Activated CD4-positive, alpha-beta T cell treated with anti-CD3 and anti-CD28 coated beads for 48 hours (primary cell): ENCODE results near the gene TBC1D14.
A peak's percentile ranks its signal among the peaks of the same experiment; 100 is the strongest.

Experiments
- DNase-seq: peaks from one replicate; pipeline ENCODE4 v3.0.0-alpha.2; 2020

Gene TBC1D14

GRCh38 chr4:6932475-6932874, 22.8 kb downstream of the TBC1D14 start:
- DNase-seq: no peak

- DNase-seq: no peak
These were observed 23.3 kb downstream of the TBC1D14 start for GRCh38 chr4:6932918-6933317.

GRCh38 chr4:6933691-6934430, 24.2 kb downstream of the TBC1D14 start:
- DNase-seq: no peak

DNA sequence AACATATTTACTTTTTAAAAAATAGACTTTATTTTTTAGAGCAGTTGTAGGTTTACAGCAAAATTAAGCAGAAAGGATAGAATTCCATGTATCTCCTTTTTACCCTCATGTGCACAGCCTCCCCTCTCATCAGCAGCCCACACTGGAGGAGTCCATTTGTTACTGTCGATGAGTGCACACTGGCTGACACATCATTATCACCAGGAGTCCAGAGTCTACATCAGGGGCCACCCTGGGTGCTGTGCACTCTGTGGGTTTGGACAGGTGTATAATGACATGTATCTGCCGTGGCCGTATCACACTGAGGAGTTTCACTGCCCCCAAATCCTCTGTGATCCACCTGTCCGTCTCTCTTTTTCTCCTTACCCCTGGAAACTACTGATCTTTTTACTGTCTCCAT, 26.3 kb downstream of the TBC1D14 start:
- no peak for DNase-seq

GRCh38 chr4:6937201-6937600, 27.6 kb downstream of the TBC1D14 start:
- DNase-seq: no peak

- DNase-seq: no peak
These were observed 28.1 kb downstream of the TBC1D14 start for GRCh38 chr4:6937754-6938153.

- no peak for DNase-seq
These were observed 28.6 kb downstream of the TBC1D14 start for GRCh38 chr4:6938237-6938636.

DNA sequence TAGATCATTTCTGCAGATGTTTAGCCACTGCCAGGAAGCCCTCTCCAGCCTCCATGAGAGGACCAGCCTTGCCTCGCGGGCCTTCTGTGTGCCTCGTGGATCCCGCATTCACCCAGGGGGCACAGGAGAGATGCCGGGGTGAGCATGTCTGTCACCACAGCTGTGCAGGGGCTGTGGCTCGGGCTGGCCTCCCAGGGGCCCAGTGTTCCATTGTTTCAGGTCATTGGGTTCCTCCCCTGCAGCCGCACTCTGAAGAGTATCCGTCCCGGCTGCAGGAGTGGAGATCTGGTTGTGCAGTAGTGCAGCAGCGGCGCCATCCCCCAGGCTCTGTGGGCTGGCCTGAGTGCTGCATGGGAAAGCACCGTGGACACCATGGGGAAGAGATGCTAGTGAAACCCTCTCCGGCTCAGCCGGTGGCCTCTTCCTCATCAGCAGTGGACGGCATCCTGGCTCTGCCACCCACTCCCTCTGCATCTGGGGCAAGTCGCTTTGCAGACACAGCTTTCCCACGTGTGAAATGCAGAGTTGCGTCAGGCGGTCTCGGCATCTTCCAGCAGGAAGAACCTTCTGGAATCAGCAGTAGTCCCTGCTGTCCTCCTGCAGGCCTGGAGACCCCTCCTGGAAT, 29.1 kb downstream of the TBC1D14 start:
- no peak for DNase-seq

- DNase-seq: no peak
These were observed 30.4 kb downstream of the TBC1D14 start for GRCh38 chr4:6939761-6940743.

- DNase-seq: no peak
These were observed 31.1 kb downstream of the TBC1D14 start for GRCh38 chr4:6940744-6941137.

DNA sequence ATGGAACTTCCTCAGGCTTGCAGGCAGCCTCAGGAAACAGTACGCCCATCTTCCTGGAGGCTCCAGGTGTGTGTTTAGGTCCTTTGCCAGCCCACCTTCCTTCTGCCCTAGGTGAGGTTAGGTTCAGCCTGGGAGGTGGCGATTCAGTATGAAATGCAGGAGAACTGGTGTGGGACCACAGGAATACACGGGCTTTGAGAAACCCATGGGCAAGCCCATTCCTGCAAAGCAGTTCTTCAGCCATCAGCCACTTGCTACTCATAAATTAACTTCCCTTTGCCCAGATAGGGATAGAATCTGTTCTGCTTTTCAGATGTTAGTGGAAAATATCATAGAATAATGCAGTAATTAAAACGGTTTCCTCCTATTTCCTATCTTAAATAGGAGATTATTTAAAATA, 32.2 kb downstream of the TBC1D14 start:
- no peak for DNase-seq

- peak; percentile 31 for DNase-seq
These were observed 32.7 kb downstream of the TBC1D14 start for GRCh38 chr4:6942238-6942800.

GRCh38 chr4:6943012-6943884, 33.6 kb downstream of the TBC1D14 start:
- no peak for DNase-seq

- DNase-seq: no peak
These were observed 34.2 kb downstream of the TBC1D14 start for GRCh38 chr4:6943885-6944225.

DNA sequence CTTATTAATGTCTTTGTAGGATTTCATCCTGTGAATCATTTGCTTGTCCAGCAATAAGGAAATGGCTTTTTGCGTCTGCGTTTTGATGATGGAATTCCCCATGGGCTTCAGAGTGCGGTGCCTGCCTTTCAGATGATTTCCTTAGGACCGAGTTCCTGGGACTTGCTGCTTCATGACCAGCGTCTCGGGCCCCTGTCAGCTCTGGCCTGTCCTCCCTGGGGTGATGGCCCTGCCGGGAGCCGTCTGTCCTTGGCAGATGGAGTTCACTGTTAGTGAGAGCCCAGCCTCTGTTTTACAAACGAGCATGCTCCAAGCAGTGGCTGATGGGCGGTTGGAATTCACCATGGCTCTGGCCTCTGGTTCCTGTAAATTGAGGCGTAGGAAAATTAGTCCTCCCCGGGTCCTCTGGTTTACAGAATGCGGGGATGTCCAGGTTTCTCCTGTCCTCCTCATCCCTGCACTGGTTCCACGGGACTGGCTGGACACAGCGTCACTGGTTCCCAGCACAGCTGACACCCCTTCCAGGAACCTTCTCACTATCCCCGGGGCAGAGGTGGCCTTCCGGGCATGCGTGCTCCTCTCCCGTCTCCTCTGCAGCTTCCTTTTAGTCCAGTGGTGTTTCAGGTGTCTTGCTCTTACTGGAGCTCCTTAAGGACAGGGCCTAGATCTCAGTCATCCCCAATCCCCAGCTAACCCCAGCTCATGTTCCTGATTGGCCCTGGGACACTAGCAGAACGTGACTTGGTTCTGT, 34.9 kb downstream of the TBC1D14 start:
- DNase-seq: no peak

DNA sequence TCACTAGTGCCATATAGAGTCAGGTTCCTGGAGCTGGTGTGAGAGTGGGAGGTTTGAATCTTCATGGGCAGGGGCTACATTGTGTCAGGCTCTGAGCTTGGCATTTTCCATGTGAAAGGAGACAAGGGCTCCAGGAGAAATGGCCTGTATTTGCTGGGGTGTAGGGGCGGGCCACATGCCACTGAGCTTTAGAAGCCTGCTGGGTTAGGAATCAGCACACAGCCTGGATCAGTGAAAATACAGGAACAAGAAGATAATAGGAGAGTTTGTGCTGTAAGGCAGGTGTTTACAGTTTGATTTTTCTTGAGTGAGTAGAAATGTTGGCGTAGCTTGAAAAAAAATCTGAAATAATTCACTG, 35.4 kb downstream of the TBC1D14 start:
- no peak for DNase-seq

DNA sequence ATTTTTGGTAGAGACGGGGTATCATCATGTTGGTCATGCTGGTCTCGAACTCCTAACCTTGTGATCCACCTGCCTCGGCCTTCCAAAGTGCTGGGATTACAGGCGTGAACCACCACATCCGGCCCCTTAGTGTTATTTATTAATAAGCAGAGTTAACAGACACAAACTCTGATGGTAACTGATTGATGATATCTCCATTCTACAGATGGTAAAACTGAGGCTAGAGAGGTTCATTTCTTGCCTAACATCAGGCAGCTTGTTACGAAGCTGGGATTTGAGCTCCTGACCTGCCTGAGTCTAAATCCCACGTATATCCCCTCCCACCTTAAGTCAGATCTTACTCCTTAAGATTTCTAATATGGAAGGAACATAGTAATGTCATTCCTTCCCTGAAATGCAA, 36.9 kb downstream of the TBC1D14 start:
- no peak for DNase-seq

DNA sequence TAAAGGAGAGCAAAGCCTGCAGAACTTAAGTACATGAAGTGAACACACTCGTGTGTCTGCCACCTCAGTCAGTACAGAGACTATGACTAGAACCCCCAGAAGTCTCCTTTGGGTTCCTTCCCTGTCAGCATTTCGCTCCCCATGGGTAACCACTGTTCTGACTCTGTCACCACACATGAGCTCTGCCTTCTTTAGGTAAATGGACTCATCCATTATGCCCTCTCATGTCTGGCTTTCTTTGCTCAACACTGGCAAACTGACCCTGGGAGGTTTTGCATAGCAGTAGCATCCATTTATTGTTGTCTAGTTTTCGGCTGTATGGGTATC, 38.5 kb downstream of the TBC1D14 start:
- no peak for DNase-seq

- DNase-seq: no peak
These were observed 42.3 kb downstream of the TBC1D14 start for GRCh38 chr4:6951880-6952381.

- no peak for DNase-seq
These were observed 44.2 kb downstream of the TBC1D14 start for GRCh38 chr4:6953751-6954380.

DNA sequence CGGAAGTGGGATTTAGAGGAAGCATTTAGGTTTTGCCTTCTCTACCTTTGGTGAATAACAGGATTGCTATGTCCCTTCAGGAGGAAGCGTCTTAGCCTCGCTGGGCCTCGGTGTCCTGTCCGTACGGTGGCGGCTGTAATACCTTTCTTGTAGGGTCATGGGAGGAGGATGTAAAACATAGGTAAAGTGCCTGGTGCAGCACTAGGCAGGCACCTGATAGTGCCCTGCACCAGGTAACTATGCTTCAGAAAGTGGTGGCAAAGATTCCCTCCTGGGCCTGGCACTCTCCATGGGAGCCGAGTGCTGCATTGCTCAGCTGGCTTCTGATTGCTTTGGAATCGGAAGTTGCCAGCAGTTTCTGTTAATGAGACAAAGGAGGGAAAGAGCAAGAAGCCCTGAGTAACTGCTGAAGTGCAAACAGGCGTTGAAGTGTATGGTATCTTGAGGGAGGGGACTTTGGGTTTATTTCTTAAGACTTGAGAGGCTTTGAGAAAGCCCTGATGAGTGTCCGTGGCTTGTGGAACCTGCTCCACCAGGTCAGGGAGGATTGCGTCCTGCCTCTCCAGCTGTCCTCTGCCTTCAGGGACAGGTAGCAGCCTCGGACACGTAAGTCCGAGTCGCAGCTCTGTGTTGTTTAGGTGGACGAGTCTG, 45.8 kb downstream of the TBC1D14 start:
- DNase-seq: no peak
